Panc1 (cell line): ENCODE data around the gene INTS13. TPM values are rescaled to one million over a fixed set of nuclear protein-coding genes. Genes with fewer than 3 reads are reported as not detected.

Experiments used
- ATAC-seq: fragments of 200-7000 bp; cut with Tn5 transposase; 2 replicates; pipeline ENCODE4 v1.9.1; 2020; ENCODE audit warnings: mild to moderate bottlenecking, moderate library complexity
- BruUV-seq: library from RNA; stranded (reverse); fragments of 400-500 nt; replicated peaks from 2 replicates; lab custom pipeline; 2021; lab: Mats Ljungman, UMichigan
- CTCF ChIA-PET: fragments of 300-600 bp; sonication (Branson Sonifier 250); formaldehyde crosslinking; loops from one replicate; lab custom pipeline; 2022; ENCODE audit warnings: antibody characterized with exemption; lab: Charles Lee
- POLR2A ChIA-PET: fragments of 300-600 bp; sonication (Branson Sonifier 250); formaldehyde crosslinking; loops from one replicate; lab custom pipeline; 2022; ENCODE audit warnings: antibody characterized with exemption; lab: Charles Lee
- DNase-seq: peaks from one replicate; pipeline ENCODE4 v3.0.0-alpha.2; 2010; ENCODE audit warnings: low read depth, low spot score
- H3K27ac ChIP-seq: 2 replicates; pipeline ENCODE4 v1.5.1; 2011; ENCODE audit warnings: mild to moderate bottlenecking, low read length, inconsistent platforms
- H3K27me3 ChIP-seq: fragments of 200-500 bp; sonication (Bioruptor generic); 2 replicates; pipeline ENCODE4 v1.6.0; 2014; ENCODE audit warnings: low read length, inconsistent platforms; ENCODE audit not compliant: control insufficient read depth, insufficient read depth
- H3K36me3 ChIP-seq: fragments of 200-500 bp; sonication (Bioruptor generic); 2 replicates; pipeline ENCODE4 v1.5.1; 2014; ENCODE audit warnings: inconsistent platforms, mild to moderate bottlenecking, low read length, moderate library complexity; ENCODE audit not compliant: control insufficient read depth, insufficient read depth
- H3K4me1 ChIP-seq: 2 replicates; pipeline ENCODE4 v1.5.1; 2011; ENCODE audit warnings: inconsistent platforms, mild to moderate bottlenecking, low read length, moderate library complexity; ENCODE audit not compliant: control insufficient read depth, insufficient read depth
- H3K4me3 ChIP-seq, 2 experiments: 2 replicates each; pipeline ENCODE4 v1.5.1; 2011 to 2012; ENCODE audit warnings: low read depth in 2 of 2, low read length in 2 of 2, mild to moderate bottlenecking in 2 of 2, inconsistent platforms in 1 of 2, moderate library complexity in 1 of 2
- H3K9me3 ChIP-seq: fragments of 200-500 bp; sonication (Bioruptor generic); 2 replicates; pipeline ENCODE4 v1.5.1; 2014; ENCODE audit warnings: low read depth, mild to moderate bottlenecking, inconsistent platforms, low read length, moderate library complexity; ENCODE audit not compliant: control insufficient read depth, insufficient read depth
- CTCF ChIP-seq: fragments of 450-650 bp; IDR thresholded peaks from 2 replicates; pipeline ENCODE4 v1.5.1; 2017; ENCODE audit warnings: mild to moderate bottlenecking
- POLR2AphosphoS5 ChIP-seq: IDR thresholded peaks from 2 replicates; pipeline ENCODE4 v1.6.1; 2012; ENCODE audit warnings: mild to moderate bottlenecking, low read depth, low read length, moderate library complexity
- REST ChIP-seq, 2 experiments: IDR thresholded peaks; 2 replicates each; pipeline ENCODE4 v1.6.1; 2011 to 2012; ENCODE audit warnings: low read depth in 2 of 2, control low read depth in 1 of 2, low read length in 1 of 2, mild to moderate bottlenecking in 1 of 2, moderate library complexity in 1 of 2; ENCODE audit not compliant: insufficient read depth in 1 of 2
- SIN3A ChIP-seq: IDR thresholded peaks from 2 replicates; pipeline ENCODE4 v1.6.1; 2012; ENCODE audit warnings: low read depth, mild to moderate bottlenecking, low read length, moderate library complexity, borderline replicate concordance; ENCODE audit not compliant: insufficient read depth
- TCF7L2 ChIP-seq: IDR thresholded peaks from 2 replicates; pipeline ENCODE4 v1.6.1; 2011; ENCODE audit warnings: mild to moderate bottlenecking, low read depth, low read length, inconsistent platforms
- in situ Hi-C: cut with HindIII; loops from 2 replicates; pipeline ENCODE4 v1.10.0; 2016; ENCODE audit warnings: low sequenced_read_pairs, low pct_unique_long_range_greater_than_20kb
- intact Hi-C: fragments of 100-400 bp; cut with micrococcal nuclease; formaldehyde crosslinking; loops from one replicate; pipeline ENCODE4 v1.10.0; 2022; ENCODE audit not compliant: unreplicated experiment
- total RNA-seq: library from RNA; stranded (reverse); gene quantifications from one replicate; pipeline ENCODE4 v1.2.1, GENCODE V29; 2021; ENCODE audit not compliant: unreplicated experiment

The INTS13 gene
- total RNA-seq, 1 experiment from 2014 or later: 55.9 TPM

GRCh38 chr12:26861690-26862089 is 76.1 kb downstream of the INTS13 start:
- Histone ChIP-seq H3K27me3 (peaks cover 4% of the 10 kb centered on the region; the same call in 1 of the 2 replicates), H3K9me3 (no peaks in the 10 kb centered on the region), H3K36me3 (no peaks in the 10 kb centered on the region), H3K4me1 (no peaks in the 10 kb centered on the region), H3K4me3 (no peak overlapping the region), H3K27ac (no peak overlapping the region)
- TF ChIP-seq CTCF (no peak), POLR2AphosphoS5 (no peak), TCF7L2 (no peak), REST (IDR thresholded peaks at IDR 0.05; ENCODE audit: insufficient read depth in 1 of 2, low read depth in 2 of 2, low read length in 1 of 2) (no peak), SIN3A (no peak)
- ChIA-PET POLR2A (no interaction called here), CTCF (no interaction called here)
- intact Hi-C loops: no loop called here
- DNase-seq: no peak
- ATAC-seq: no peak
- no TSS peak for BruUV-seq
- in situ Hi-C loops: no loop called here

DNA sequence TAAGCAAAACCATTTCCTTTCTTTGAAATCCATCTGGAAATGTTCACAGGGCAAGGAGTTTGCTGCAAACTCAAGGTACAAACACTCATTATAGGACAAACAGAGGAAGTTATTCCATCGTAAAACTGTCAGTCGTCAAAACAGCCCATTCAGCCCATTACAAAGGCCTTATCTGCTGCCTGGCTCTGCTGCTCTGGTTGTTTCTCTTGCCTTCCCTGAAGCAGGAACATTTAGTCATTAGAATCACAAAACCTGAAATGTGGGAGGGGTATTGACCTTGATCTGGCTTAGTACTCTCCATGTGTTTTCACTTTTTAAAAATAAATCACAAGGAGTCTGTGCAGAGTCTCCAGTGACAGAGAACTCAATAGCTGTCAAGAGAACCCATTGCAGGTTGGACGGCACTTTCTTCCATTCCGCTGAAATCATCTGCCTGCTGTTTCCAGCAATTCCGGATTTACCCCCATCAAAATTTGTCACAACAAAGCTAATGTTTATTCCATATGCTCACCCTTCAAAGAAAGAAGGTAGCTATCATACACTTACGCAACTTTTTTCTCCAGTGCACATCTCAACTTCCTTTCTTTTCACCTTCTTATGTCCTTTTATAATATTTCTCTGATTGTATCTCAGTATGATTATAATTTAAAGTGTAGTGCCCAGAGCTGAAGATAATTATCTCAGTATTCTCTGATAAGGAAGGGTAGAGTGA is 80.2 kb downstream of the INTS13 start:
- Histone ChIP-seq H3K27me3 (peaks cover 4% of the 10 kb centered on the region; the same call in 1 of the 2 replicates), H3K4me1 (peaks cover 3% of the 10 kb centered on the region; the same call in 1 of the 2 replicates), H3K36me3 (no peaks in the 10 kb centered on the region), H3K4me3 (no peak overlapping the region), H3K9me3 (no peaks in the 10 kb centered on the region), H3K27ac (no peak overlapping the region)
- in situ Hi-C loops (no loop called here), intact Hi-C loops (loop anchor here (10.0 kb wide), 1 partner anchor 67 kb away; no protein-coding TSS in a partner anchor)
- TF ChIP-seq POLR2AphosphoS5 (no peak), SIN3A (no peak), CTCF (no peak), TCF7L2 (no peak), REST (IDR thresholded peaks at IDR 0.05; ENCODE audit: insufficient read depth in 1 of 2, low read depth in 2 of 2, low read length in 1 of 2) (no peak)
- ChIA-PET CTCF (no interaction called here), POLR2A (interaction anchor here (0.6 kb wide), 2 partner anchors 42 to 736 kb away, joined by 4 to 13 read pairs; no protein-coding TSS in a partner anchor)
- DNase-seq (no peak), ATAC-seq (no peak)
- no TSS peak for BruUV-seq
